SK-N-SH (cell line): ENCODE data around the gene CDC14B. TPM values are rescaled to one million over a fixed set of nuclear protein-coding genes. Genes with fewer than 3 reads are reported as not detected.

ENCODE experiments used
- CTCF ChIA-PET: fragments of 300-600, 350-600 bp; formaldehyde crosslinking; extraction: SDS; loops from one replicate; lab custom pipeline; 2021; lab: Yijun Ruan, JAX
- POLR2A ChIA-PET: fragments of 350-600 bp; sonication (Branson Sonifier 250); formaldehyde crosslinking; extraction: SDS; loops from one replicate; lab custom pipeline; 2020; ENCODE audit warnings: antibody characterized with exemption, inconsistent platforms; lab: Yijun Ruan, JAX
- DNase-seq: peaks from one replicate; pipeline ENCODE4 v3.0.0; 2012
- H2AFZ ChIP-seq: fragments of 200-600 bp; sonication (generic); 2 replicates; pipeline ENCODE4 v1.8.1; 2016; ENCODE audit warnings: antibody characterized with exemption, mild to moderate bottlenecking, low read depth
- H3F3A ChIP-seq: fragments of 200-600 bp; sonication (generic); replicated peaks from 2 replicates; pipeline ENCODE3; 2016; ENCODE audit warnings: antibody characterized with exemption, mild to moderate bottlenecking; ENCODE audit not compliant: insufficient read depth
- H3K27ac ChIP-seq, 2 experiments: fragments of 200-500 bp in 1 of 2; fragments of 200-600 bp in 1 of 2; sonication (Bioruptor generic) in 1 of 2; sonication (generic), shearing (Covaris generic) in 1 of 2; 2 replicates each; pipeline versions ENCODE4 v1.5.1 to v1.6.1; 2014 to 2016; ENCODE audit warnings: low read depth in 2 of 2, inconsistent platforms in 1 of 2, low read length in 1 of 2, mild to moderate bottlenecking in 1 of 2, mixed read lengths in 1 of 2
- H3K27me3 ChIP-seq: fragments of 200-600 bp; sonication (generic), shearing (Covaris generic); 2 replicates; pipeline ENCODE4 v1.6.1; 2016; ENCODE audit warnings: mixed run types; ENCODE audit not compliant: insufficient read depth
- H3K36me3 ChIP-seq, 2 experiments: fragments of 200-500 bp in 1 of 2; fragments of 200-600 bp in 1 of 2; sonication (Bioruptor generic) in 1 of 2; sonication (generic) in 1 of 2; replicated peaks in 1 of 2; 2 replicates each; pipeline versions ENCODE3 to v1.5.1; 2014 to 2016; ENCODE audit warnings: low read length in 1 of 2, mild to moderate bottlenecking in 1 of 2; ENCODE audit not compliant: insufficient read depth in 2 of 2, control insufficient read depth in 1 of 2
- H3K4me1 ChIP-seq, 2 experiments: fragments of 200-500 bp in 1 of 2; fragments of 200-600 bp in 1 of 2; sonication (Bioruptor generic) in 1 of 2; sonication (generic), shearing (Covaris generic) in 1 of 2; 2 replicates each; pipeline versions ENCODE4 v1.5.1 to v1.6.1; 2014 to 2016; ENCODE audit warnings: low read depth in 1 of 2, low read length in 1 of 2, mixed run types in 1 of 2; ENCODE audit not compliant: insufficient read depth in 2 of 2, control insufficient read depth in 1 of 2
- H3K4me2 ChIP-seq: fragments of 200-600 bp; sonication (generic), shearing (Covaris generic); 2 replicates; pipeline ENCODE4 v1.6.1; 2017; ENCODE audit warnings: mixed run types
- H3K4me3 ChIP-seq, 2 experiments: fragments of 200-500 bp in 1 of 2; fragments of 200-600 bp in 1 of 2; sonication (Bioruptor generic) in 1 of 2; sonication (generic), shearing (Covaris generic) in 1 of 2; 2 replicates each; pipeline versions ENCODE4 v1.5.1 to v1.8.1; 2014 to 2016; ENCODE audit warnings: low read depth in 2 of 2, inconsistent platforms in 1 of 2, low read length in 1 of 2, mild to moderate bottlenecking in 1 of 2, mixed read lengths in 1 of 2, moderate library complexity in 1 of 2
- H3K79me2 ChIP-seq: fragments of 200-600 bp; sonication (generic); 2 replicates; pipeline ENCODE4 v1.8.1; 2017; ENCODE audit warnings: mild to moderate bottlenecking; ENCODE audit not compliant: insufficient read depth
- H3K9ac ChIP-seq: fragments of 200-600 bp; sonication (generic); 2 replicates; pipeline ENCODE4 v1.6.1; 2017; ENCODE audit warnings: mixed run types
- H3K9me2 ChIP-seq: fragments of 200-600 bp; sonication (generic); 2 replicates; pipeline ENCODE4 v1.6.1; 2017; ENCODE audit warnings: mixed run types
- H3K9me3 ChIP-seq: fragments of 200-600 bp; sonication (generic); 2 replicates; pipeline ENCODE4 v1.6.1; 2017; ENCODE audit warnings: mixed run types, mild to moderate bottlenecking, moderate library complexity
- H4K20me1 ChIP-seq: fragments of 200-600 bp; sonication (generic); 2 replicates; pipeline ENCODE4 v1.6.1; 2017; ENCODE audit warnings: mild to moderate bottlenecking, mixed run types; ENCODE audit not compliant: insufficient read depth
- CHD2 ChIP-seq: fragments of 150-350 bp; IDR thresholded peaks from 2 replicates; pipeline ENCODE4 v1.6.1; 2018; ENCODE audit warnings: low read length; ENCODE audit not compliant: partially characterized antibody
- CTCF ChIP-seq: fragments of 200-600 bp; sonication (generic); IDR thresholded peaks from 2 replicates; pipeline ENCODE4 v1.6.1; 2017; ENCODE audit warnings: antibody characterized with exemption, mild to moderate bottlenecking, moderate library complexity
- ELF1 ChIP-seq: IDR thresholded peaks from 2 replicates; pipeline ENCODE4 v1.4.0; 2012
- EP300 ChIP-seq, 2 experiments: IDR thresholded peaks; 2 replicates each; pipeline versions ENCODE4 v1.4.0 to v1.6.1; 2012; ENCODE audit warnings: borderline replicate concordance in 1 of 2, low read depth in 1 of 2, low read length in 1 of 2
- FOSL2 ChIP-seq: IDR thresholded peaks from 2 replicates; pipeline ENCODE4 v1.4.0; 2012; ENCODE audit warnings: low read depth, mild to moderate bottlenecking, moderate library complexity, borderline replicate concordance
- FOXM1 ChIP-seq: IDR thresholded peaks from 2 replicates; pipeline ENCODE4 v1.4.0; 2012; ENCODE audit warnings: low read depth, mild to moderate bottlenecking
- IRF3 ChIP-seq: fragments of 150-350 bp; IDR thresholded peaks from 2 replicates; pipeline ENCODE4 v1.6.1; 2016; ENCODE audit warnings: mild to moderate bottlenecking, low read depth, low read length
- JUND ChIP-seq: IDR thresholded peaks from 2 replicates; pipeline ENCODE4 v1.4.0; 2012
- MAX ChIP-seq: IDR thresholded peaks from 2 replicates; pipeline ENCODE4 v1.4.0; 2012; ENCODE audit warnings: low read depth
- MEF2A ChIP-seq: IDR thresholded peaks from 2 replicates; pipeline ENCODE4 v1.4.0; 2012; ENCODE audit warnings: low read depth, borderline replicate concordance
- MXI1 ChIP-seq: IDR thresholded peaks from 2 replicates; pipeline ENCODE4 v1.6.1; 2012; ENCODE audit warnings: mild to moderate bottlenecking, low read depth, low read length, improper control_type of control experiment
- NFIC ChIP-seq: IDR thresholded peaks from 2 replicates; pipeline ENCODE4 v1.4.0; 2012; ENCODE audit warnings: borderline replicate concordance
- NRF1 ChIP-seq: IDR thresholded peaks from 2 replicates; pipeline ENCODE4 v1.6.1; 2012; ENCODE audit warnings: low read depth, mild to moderate bottlenecking, low read length
- PBX3 ChIP-seq: IDR thresholded peaks from 2 replicates; pipeline ENCODE4; 2012
- RCOR1 ChIP-seq: fragments of 150-350 bp; IDR thresholded peaks from 2 replicates; pipeline ENCODE4 v1.6.1; 2017; ENCODE audit warnings: antibody characterized with exemption, low read length
- RXRA ChIP-seq: IDR thresholded peaks from 2 replicates; pipeline ENCODE4 v1.4.0; 2012; ENCODE audit warnings: low read depth, mild to moderate bottlenecking, borderline replicate concordance
- TAF1 ChIP-seq: IDR thresholded peaks from 2 replicates; pipeline ENCODE4 v1.6.1; 2012; ENCODE audit warnings: low read depth, mild to moderate bottlenecking, low read length, moderate library complexity, borderline replicate concordance
- TCF12 ChIP-seq: IDR thresholded peaks from 2 replicates; pipeline ENCODE4 v1.4.0; 2012
- TEAD4 ChIP-seq: IDR thresholded peaks from 2 replicates; pipeline ENCODE4 v1.4.0; 2012; ENCODE audit warnings: mild to moderate bottlenecking, borderline replicate concordance; ENCODE audit not compliant: insufficient read depth
- USF1 ChIP-seq: IDR thresholded peaks from 2 replicates; pipeline ENCODE4 v1.4.0; 2012; ENCODE audit warnings: low read depth, borderline replicate concordance
- ZBTB33 ChIP-seq: IDR thresholded peaks from 2 replicates; pipeline ENCODE4 v1.4.0; 2012; ENCODE audit warnings: low read depth, borderline replicate concordance
- WGBS: methylation state at CpG from one replicate; pipeline ENCODE4 v1.1.6; 2017; ENCODE audit warnings: low lambda C conversion rate; 5-methylcytosine and 5-hydroxymethylcytosine counted together
- polyA plus RNA-seq, 3 experiments: library from polyadenylated mRNA; depleted of rRNA; stranded (reverse); fragments of >200 nt; gene quantifications; 2 replicates each; pipeline ENCODE4 v1.2.3, GENCODE V29; 2012

The CDC14B gene
- polyA plus RNA-seq, 1 of the 3 experiments (the other 2 are of a cell fraction) = 10.1 TPM

- Histone ChIP-seq H4K20me1 (peaks cover 6% of the 10 kb centered on the region; the same call in 1 of the 2 replicates), H3K27ac (peak overlapping the region in 1 of 2 experiments; percentile 65; a peak in 2 of 4 replicates), H3K27me3 (no peaks in the 10 kb centered on the region), H3K9me3 (no peaks in the 10 kb centered on the region), H3K36me3 (peaks cover 3 to 24% of the 10 kb centered on the region in 2 experiments), H3K4me1 (peaks cover 0 to 17% of the 10 kb centered on the region in 2 experiments; a peak in 3 of 4 replicates), H3K79me2 (peaks cover 52% of the 10 kb centered on the region), H3K9ac (no peak overlapping the region), H3K9me2 (no peaks in the 10 kb centered on the region), H2AFZ (no peak overlapping the region), H3F3A (peaks cover 16% of the 10 kb centered on the region), H3K4me3 (no peak overlapping the region), H3K4me2 (no peak overlapping the region; the same call in 1 of the 2 replicates)
- ChIA-PET CTCF (interaction anchor here (2.4 kb wide), 1 partner anchor 8 kb away, joined by 7 read pairs; no protein-coding TSS in a partner anchor), POLR2A (no interaction called here)
- WGBS = 97% methylated on average over 8 of the region's 8 CpGs
- TF ChIP-seq MXI1 (no peak), RCOR1 (no peak), CHD2 (no peak), FOSL2 (no peak), TCF12 (no peak), EP300 (IDR thresholded peaks at IDR 0.05; ENCODE audit: borderline replicate concordance in 1 of 2, low read depth in 1 of 2, low read length in 1 of 2) (no peak), TAF1 (no peak)
- DNase-seq = no peak
These were observed 158.3 kb downstream of the CDC14B start for GRCh38 chr9:96461336-96461735.

GRCh38 chr9:96460882-96461281 lies 158.8 kb downstream of the CDC14B start:
- Histone ChIP-seq H3K9me2 (no peaks in the 10 kb centered on the region), H3F3A (peaks cover 16% of the 10 kb centered on the region), H3K9ac (no peak overlapping the region), H3K9me3 (no peaks in the 10 kb centered on the region), H3K4me3 (no peak overlapping the region), H3K36me3 (peaks cover 3 to 19% of the 10 kb centered on the region in 2 experiments), H3K4me2 (no peak overlapping the region; the same call in 1 of the 2 replicates), H4K20me1 (peaks cover 6% of the 10 kb centered on the region; the same call in 1 of the 2 replicates), H2AFZ (no peak overlapping the region), H3K27me3 (no peaks in the 10 kb centered on the region), H3K4me1 (peaks cover 0 to 17% of the 10 kb centered on the region in 2 experiments; a peak in 3 of 4 replicates), H3K27ac (peak overlapping the region in 1 of 2 experiments; percentile 65; a peak in 3 of 4 replicates), H3K79me2 (peaks cover 56% of the 10 kb centered on the region)
- ChIA-PET POLR2A (no interaction called here), CTCF (interaction anchor here (2.4 kb wide), 1 partner anchor 8 kb away, joined by 7 read pairs; no protein-coding TSS in a partner anchor)
- DNase-seq = no peak
- no peak for TF ChIP-seq NFIC
- TF ChIP-seq TEAD4 = no peak
- TF ChIP-seq TCF12 = no peak
- TF ChIP-seq MAX = no peak
- no peak for TF ChIP-seq IRF3
- no peak for TF ChIP-seq NRF1
- TF ChIP-seq FOXM1 = no peak
- no peak for TF ChIP-seq FOSL2
- TF ChIP-seq CTCF = no peak
- no peak for TF ChIP-seq RXRA
- no peak for TF ChIP-seq PBX3
- no peak for TF ChIP-seq JUND
- no peak for TF ChIP-seq ZBTB33
- no peak for TF ChIP-seq EP300 (IDR thresholded peaks at IDR 0.05; ENCODE audit: borderline replicate concordance in 1 of 2, low read depth in 1 of 2, low read length in 1 of 2)
- no peak for TF ChIP-seq ELF1
- TF ChIP-seq TAF1 = no peak
- no peak for TF ChIP-seq MEF2A
- TF ChIP-seq USF1 = no peak
- no peak for TF ChIP-seq CHD2
